Progenitor cell of endocrine pancreas (in vitro differentiated cells): Measurements from ENCODE around the gene HAPSTR1. TPM values are rescaled to one million over a fixed set of nuclear protein-coding genes. Genes with fewer than 3 reads are reported as not detected.

Experiments used
- DNase-seq: peaks from one replicate; pipeline ENCODE4 v3.0.0; 2021; ENCODE audit warnings: low spot score; ENCODE audit not compliant: unreplicated experiment
- H3K27ac Mint-ChIP-seq: 2 replicates; pipeline ENCODE4 v1.8.0; 2021; ENCODE audit warnings: mild to moderate bottlenecking, moderate library complexity, mixed read lengths
- H3K27me3 Mint-ChIP-seq: 2 replicates; pipeline ENCODE4 v1.8.0; 2021; ENCODE audit warnings: mixed read lengths
- H3K36me3 Mint-ChIP-seq: 2 replicates; pipeline ENCODE4 v1.8.0; 2022; ENCODE audit warnings: mixed read lengths; ENCODE audit not compliant: insufficient read depth
- H3K4me1 Mint-ChIP-seq: 2 replicates; pipeline ENCODE4 v1.8.0; 2021; ENCODE audit warnings: low read depth, mixed read lengths
- H3K4me3 Mint-ChIP-seq: 2 replicates; pipeline ENCODE4 v1.8.0; 2021; ENCODE audit warnings: low read depth, mild to moderate bottlenecking, moderate library complexity, mixed read lengths
- H3K9me3 Mint-ChIP-seq: 2 replicates; pipeline ENCODE4 v1.8.0; 2021; ENCODE audit warnings: low read depth, mixed read lengths
- CTCF ChIP-seq: fragments of 200-600 bp; sonication (generic); IDR thresholded peaks from one replicate; pipeline ENCODE4 v1.5.0; 2021; ENCODE audit warnings: antibody characterized with exemption, mild to moderate bottlenecking; ENCODE audit not compliant: unreplicated experiment
- total RNA-seq: library from RNA; stranded (reverse); gene quantifications from 2 replicates; pipeline ENCODE4 v1.2.1, GENCODE V29; 2021

Gene HAPSTR1
- total RNA-seq, 1 donor from 2014 or later = 79.7 TPM

- peaks cover 29% of the 10 kb centered on the region for H3K4me1 Mint-ChIP-seq
Measured at GRCh38 chr16:9112844-9113186, 21.4 kb downstream of the HAPSTR1 start.

DNA sequence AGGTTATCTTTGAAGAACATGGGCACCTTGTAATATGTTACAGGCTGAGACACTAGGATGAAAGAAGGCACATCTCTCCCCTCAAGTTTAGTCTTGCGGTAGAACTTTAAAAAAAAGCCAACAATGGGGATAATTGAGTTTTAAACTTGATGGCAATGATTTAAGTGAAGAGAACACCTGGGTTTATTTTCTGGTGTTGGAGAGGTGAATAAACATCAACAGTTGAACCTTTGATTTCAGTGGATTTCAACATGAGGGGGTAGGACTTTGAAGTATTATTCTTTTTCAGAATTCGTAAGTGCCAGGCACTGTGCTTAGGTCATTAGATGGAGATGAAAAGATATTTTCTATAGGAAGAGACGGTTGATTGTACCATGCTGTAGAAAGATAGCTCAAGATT is 22.3 kb downstream of the HAPSTR1 start:
- no peak for TF ChIP-seq CTCF
- no peak for DNase-seq
- Mint-ChIP-seq H3K27me3 (no peaks in the 10 kb centered on the region), H3K4me1 (peaks cover 29% of the 10 kb centered on the region), H3K27ac (peak overlapping the region; percentile 51), H3K4me3 (no peak overlapping the region), H3K9me3 (no peaks in the 10 kb centered on the region), H3K36me3 (peaks cover 28% of the 10 kb centered on the region)

More at GRCh38 chr16:9112844-9113186, 21.4 kb downstream of the HAPSTR1 start:
- Mint-ChIP-seq H3K9me3 (no peaks in the 10 kb centered on the region), H3K36me3 (peaks cover 28% of the 10 kb centered on the region), H3K4me3 (no peak overlapping the region), H3K27me3 (no peaks in the 10 kb centered on the region), H3K27ac (no peak overlapping the region)
- no peak for DNase-seq
- no peak for TF ChIP-seq CTCF

- peaks cover 29% of the 10 kb centered on the region for H3K4me1 Mint-ChIP-seq
- DNase-seq = no peak
- no peaks in the 10 kb centered on the region for H3K27me3 Mint-ChIP-seq
- no peaks in the 10 kb centered on the region for H3K9me3 Mint-ChIP-seq
- H3K36me3 Mint-ChIP-seq = peaks cover 29% of the 10 kb centered on the region
- H3K27ac Mint-ChIP-seq = peak overlapping the region; percentile 51
- no peak overlapping the region for H3K4me3 Mint-ChIP-seq
- no peak for TF ChIP-seq CTCF
Measured at GRCh38 chr16:9114112-9114511, 22.7 kb downstream of the HAPSTR1 start.

DNA sequence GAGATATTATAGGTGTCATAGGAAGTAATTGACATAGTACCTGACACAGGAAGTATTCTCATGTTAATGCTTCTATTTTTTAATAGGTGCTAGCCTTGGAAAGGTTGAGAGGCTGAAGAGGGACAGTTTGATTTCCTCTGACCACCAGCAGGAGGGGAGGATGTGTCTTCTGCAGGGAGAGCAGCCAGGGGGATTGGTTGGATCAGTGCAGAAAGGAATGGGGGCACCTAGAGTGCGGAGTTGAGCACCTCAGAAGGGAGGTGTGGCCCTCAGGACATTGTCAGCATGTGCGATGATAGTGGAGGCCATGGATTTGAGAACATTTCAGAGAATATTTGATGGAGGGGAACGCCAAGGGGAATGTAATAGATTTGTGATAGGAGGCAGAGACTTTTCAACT is 23.4 kb downstream of the HAPSTR1 start:
- Mint-ChIP-seq H3K4me3 (no peak overlapping the region), H3K27me3 (no peaks in the 10 kb centered on the region), H3K36me3 (peaks cover 30% of the 10 kb centered on the region), H3K9me3 (no peaks in the 10 kb centered on the region), H3K27ac (peak overlapping the region; percentile 42), H3K4me1 (peaks cover 28% of the 10 kb centered on the region)
- no peak for TF ChIP-seq CTCF
- no peak for DNase-seq

DNA sequence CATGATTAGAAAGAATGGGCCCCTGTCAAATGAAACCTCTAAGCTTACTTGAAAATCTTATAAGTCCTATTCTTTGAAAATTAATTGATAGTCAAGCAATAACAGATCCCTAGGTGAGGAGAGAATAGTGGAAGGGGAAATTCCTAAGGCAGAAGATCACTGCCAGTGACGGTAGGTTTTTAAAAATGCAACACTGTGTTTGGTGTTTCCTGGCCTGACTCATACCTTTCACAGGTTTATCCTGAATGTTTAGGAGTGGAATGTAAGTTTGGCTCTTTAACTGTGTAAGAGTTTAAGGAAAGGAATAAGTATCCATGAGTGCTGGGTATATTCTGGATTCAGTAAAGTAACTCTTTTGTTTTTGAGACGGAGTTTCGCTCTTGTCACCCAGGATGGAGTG is 23.8 kb downstream of the HAPSTR1 start:
- H3K27ac Mint-ChIP-seq = no peak overlapping the region
- no peak for TF ChIP-seq CTCF

More for the DNA sequence above, 23.8 kb downstream of the HAPSTR1 start:
- Mint-ChIP-seq H3K9me3 (no peaks in the 10 kb centered on the region), H3K36me3 (peaks cover 30% of the 10 kb centered on the region), H3K4me1 (peaks cover 24% of the 10 kb centered on the region), H3K27me3 (no peaks in the 10 kb centered on the region), H3K4me3 (no peak overlapping the region)
- DNase-seq = no peak
